H9 (cell line): Measurements from ENCODE around the gene ETFB. TPM values are rescaled to one million over a fixed set of nuclear protein-coding genes. Genes with fewer than 3 reads are reported as not detected.

Source experiments
- DNase-seq: peaks from one replicate; pipeline ENCODE4 v3.0.0-alpha.2; 2017
- H2AFZ ChIP-seq: one replicate; pipeline ENCODE4 v1.6.1; 2013; ENCODE audit warnings: mild to moderate bottlenecking, low read length, control low read depth, moderate library complexity
- H2AK5ac ChIP-seq: 2 replicates; pipeline ENCODE4 v1.6.1; 2013; ENCODE audit warnings: low read length, control low read depth, mixed read lengths; ENCODE audit not compliant: insufficient read length
- H2BK120ac ChIP-seq: one replicate; pipeline ENCODE4 v1.6.1; 2013; ENCODE audit warnings: low read depth, mild to moderate bottlenecking, low read length, control low read depth, inconsistent platforms; ENCODE audit not compliant: poor library complexity, severe bottlenecking
- H2BK12ac ChIP-seq: 2 replicates; pipeline ENCODE4 v1.6.1; 2013; ENCODE audit warnings: low read length, control low read depth, mixed read lengths, low read depth; ENCODE audit not compliant: insufficient read length
- H2BK15ac ChIP-seq: 2 replicates; pipeline ENCODE4 v1.6.1; 2013; ENCODE audit warnings: low read depth, low read length, control low read depth
- H2BK20ac ChIP-seq: one replicate; pipeline ENCODE4 v1.6.1; 2013; ENCODE audit warnings: low read depth, mild to moderate bottlenecking, low read length, control low read depth, inconsistent platforms; ENCODE audit not compliant: poor library complexity, severe bottlenecking
- H2BK5ac ChIP-seq: 2 replicates; pipeline ENCODE4 v1.6.1; 2013; ENCODE audit warnings: low read length, control low read depth, mixed read lengths; ENCODE audit not compliant: insufficient read length
- H3K14ac ChIP-seq: 2 replicates; pipeline ENCODE4 v1.6.1; 2013; ENCODE audit warnings: low read length, control low read depth; ENCODE audit not compliant: insufficient read depth
- H3K18ac ChIP-seq: 2 replicates; pipeline ENCODE4 v1.6.1; 2013; ENCODE audit warnings: low read depth, mild to moderate bottlenecking, mixed read lengths, low read length, control low read depth; ENCODE audit not compliant: insufficient read length
- H3K23ac ChIP-seq: 2 replicates; pipeline ENCODE4 v1.6.1; 2013; ENCODE audit warnings: low read length, control low read depth, mixed read lengths, low read depth; ENCODE audit not compliant: insufficient read length
- H3K23me2 ChIP-seq: 2 replicates; pipeline ENCODE4 v1.6.1; 2013; ENCODE audit warnings: low read depth, mild to moderate bottlenecking, mixed read lengths, low read length, control low read depth; ENCODE audit not compliant: insufficient read length, poor library complexity, severe bottlenecking
- H3K27ac ChIP-seq: 2 replicates; pipeline ENCODE4 v1.5.1; 2013; ENCODE audit warnings: low read length, control low read depth, mixed read lengths, low read depth; ENCODE audit not compliant: insufficient read length
- H3K27me3 ChIP-seq: 2 replicates; pipeline ENCODE4 v1.6.1; 2013; ENCODE audit warnings: low read length, control low read depth, inconsistent platforms; ENCODE audit not compliant: insufficient read depth
- H3K4ac ChIP-seq: 2 replicates; pipeline ENCODE4 v1.6.1; 2013; ENCODE audit warnings: low read depth, mild to moderate bottlenecking, control low read depth, inconsistent platforms, low read length, moderate library complexity
- H3K4me1 ChIP-seq: 2 replicates; pipeline ENCODE4 v1.6.1; 2013; ENCODE audit warnings: low read length, control low read depth, inconsistent platforms; ENCODE audit not compliant: insufficient read depth
- H3K4me2 ChIP-seq: 2 replicates; pipeline ENCODE4 v1.6.1; 2013; ENCODE audit warnings: low read length, control low read depth, mixed read lengths; ENCODE audit not compliant: insufficient read length, insufficient read depth
- H3K56ac ChIP-seq: 2 replicates; pipeline ENCODE4 v1.6.1; 2013; ENCODE audit warnings: low read depth, mild to moderate bottlenecking, mixed read lengths, low read length, control low read depth; ENCODE audit not compliant: insufficient read length
- H3K79me1 ChIP-seq: 2 replicates; pipeline ENCODE4 v1.6.1; 2013; ENCODE audit warnings: low read depth, mild to moderate bottlenecking, moderate library complexity, low read length, control low read depth, inconsistent platforms; ENCODE audit not compliant: insufficient read depth, poor library complexity, severe bottlenecking
- H3K79me2 ChIP-seq: 2 replicates; pipeline ENCODE4 v1.6.1; 2013; ENCODE audit warnings: low read length, control low read depth, inconsistent platforms; ENCODE audit not compliant: insufficient read depth
- H3K9ac ChIP-seq: 2 replicates; pipeline ENCODE4 v1.6.1; 2013; ENCODE audit warnings: low read length, control low read depth, mixed read lengths; ENCODE audit not compliant: insufficient read length; ENCODE audit errors: extremely low read depth
- H3K9me3 ChIP-seq: one replicate; pipeline ENCODE4 v1.6.1; 2013; ENCODE audit warnings: low read depth, low read length, inconsistent platforms; ENCODE audit not compliant: control insufficient read depth
- H3T11ph ChIP-seq: one replicate; pipeline ENCODE4 v1.6.1; 2013; ENCODE audit warnings: mild to moderate bottlenecking, low read length, control low read depth, inconsistent platforms
- H4K20me1 ChIP-seq: one replicate; pipeline ENCODE4 v1.6.1; 2013; ENCODE audit not compliant: control insufficient read depth, insufficient read length, insufficient read depth
- H4K5ac ChIP-seq: 2 replicates; pipeline ENCODE4 v1.6.1; 2013; ENCODE audit warnings: low read depth, mild to moderate bottlenecking, mixed read lengths, low read length, control low read depth; ENCODE audit not compliant: insufficient read length
- H4K8ac ChIP-seq: replicated peaks from 2 replicates; pipeline ENCODE4 v1.6.1; 2013; ENCODE audit warnings: low read length, control low read depth, mixed read lengths, low read depth; ENCODE audit not compliant: insufficient read length
- H4K91ac ChIP-seq: 2 replicates; pipeline ENCODE4 v1.6.1; 2013; ENCODE audit warnings: low read depth, mild to moderate bottlenecking, moderate library complexity, mixed read lengths, low read length, control low read depth; ENCODE audit not compliant: insufficient read length
- H3K27ac Mint-ChIP-seq, 3 experiments: 2 replicates in 2 of 3; 3 replicates in 1 of 3; pipeline ENCODE4 v1.8.0; 2020 to 2021; ENCODE audit warnings: mixed read lengths in 3 of 3, mild to moderate bottlenecking in 1 of 3, moderate library complexity in 1 of 3
- H3K27me3 Mint-ChIP-seq: 2 replicates; pipeline ENCODE4 v1.8.0; 2021; ENCODE audit warnings: low read depth, mild to moderate bottlenecking, moderate library complexity, mixed read lengths
- H3K36me3 Mint-ChIP-seq, 3 experiments: 2 replicates in 2 of 3; 3 replicates in 1 of 3; pipeline ENCODE4 v1.8.0; 2020 to 2021; ENCODE audit warnings: low read depth in 3 of 3, mixed read lengths in 3 of 3; ENCODE audit not compliant: insufficient read depth in 1 of 3
- H3K4me1 Mint-ChIP-seq, 2 experiments: 2 replicates each; pipeline ENCODE4 v1.8.0; 2020; ENCODE audit warnings: mixed read lengths in 2 of 2
- H3K4me3 Mint-ChIP-seq, 2 experiments: 2 replicates in 1 of 2; 3 replicates in 1 of 2; pipeline ENCODE4 v1.8.0; 2020 to 2021; ENCODE audit warnings: mild to moderate bottlenecking in 2 of 2, mixed read lengths in 2 of 2, moderate library complexity in 1 of 2
- H3K9me3 Mint-ChIP-seq, 2 experiments: 2 replicates in 1 of 2; 3 replicates in 1 of 2; pipeline ENCODE4 v1.8.0; 2020; ENCODE audit warnings: mild to moderate bottlenecking in 2 of 2, mixed read lengths in 2 of 2, moderate library complexity in 1 of 2
- CTCF ChIP-seq: fragments of 200-600 bp; sonication (generic); conservative IDR thresholded peaks from 3 replicates; pipeline ENCODE4 v1.8.0; 2021; ENCODE audit warnings: antibody characterized with exemption, mild to moderate bottlenecking
- WGBS: extraction: QIAGEN DNeasy Blood & Tissue Kit; methylation state at CpG from one replicate; pipeline ENCODE4 v1.1.7; 2013; ENCODE audit warnings: missing lambda C conversion rate, low lambda C conversion rate, mixed read lengths; ENCODE audit not compliant: insufficient read length; ENCODE audit errors: extremely low coverage; 5-methylcytosine and 5-hydroxymethylcytosine counted together
- total RNA-seq: library from RNA; stranded (reverse); gene quantifications from 2 replicates; pipeline ENCODE4 v1.2.1, GENCODE V29; 2021

Gene ETFB
- total RNA-seq, 1 experiment from 2014 or later, result 49.4 TPM

DNA sequence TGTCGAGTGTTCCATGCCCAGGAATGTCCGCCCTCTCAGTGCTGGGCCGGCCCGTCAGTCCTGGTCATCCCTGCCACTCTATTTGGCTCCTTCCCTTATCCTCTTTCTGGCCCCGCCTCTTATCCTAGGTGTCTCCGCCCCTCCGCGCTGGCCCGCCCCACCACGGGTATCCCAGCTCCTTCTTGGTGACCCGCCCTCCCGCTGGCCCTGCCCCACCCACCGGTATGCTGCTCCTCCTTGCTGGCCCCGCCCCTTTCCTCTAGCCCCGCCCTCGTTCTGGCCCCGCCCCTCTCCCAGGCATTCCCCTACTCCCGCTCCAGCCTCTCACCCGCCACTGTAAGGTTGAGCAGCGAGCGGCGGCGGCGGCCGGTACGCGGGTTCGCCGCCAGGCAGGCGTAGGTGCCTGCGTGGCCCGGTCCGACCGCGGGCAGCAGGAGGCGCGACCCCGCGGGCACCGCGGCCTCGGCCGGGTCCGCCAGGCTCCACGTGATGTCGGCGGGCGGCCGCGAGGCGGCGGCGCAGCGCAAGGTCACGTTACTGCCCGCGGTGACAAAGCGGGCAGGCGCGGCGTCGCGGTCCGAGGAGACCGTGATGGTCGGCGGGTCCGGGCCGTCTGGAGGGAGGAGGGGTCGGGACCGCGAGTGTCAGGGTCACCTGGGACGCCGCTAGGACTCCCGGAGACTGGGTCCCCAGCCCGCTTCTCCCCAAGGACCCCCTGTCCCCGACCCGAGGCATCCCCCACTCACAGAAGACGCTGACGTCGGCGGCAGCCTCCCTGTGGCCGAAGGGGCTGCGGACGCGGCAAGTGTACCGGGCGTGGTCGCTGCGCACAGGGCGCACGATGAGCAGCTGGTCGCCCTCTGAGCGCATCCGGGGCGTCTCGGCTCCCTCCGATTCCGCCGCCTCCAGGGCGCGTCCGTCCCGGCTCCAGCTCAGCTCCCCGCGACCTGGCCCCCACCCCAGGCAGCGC, 26.2 kb downstream of the ETFB start:
- Mint-ChIP-seq H3K27me3 (peaks cover 19% of the 10 kb centered on the region), H3K27ac (peak overlapping the region; percentile 87 to 98 (median 97); a peak in 6 of 7 replicates), H3K4me1 (peaks cover 23 to 29% of the 10 kb centered on the region in 2 experiments), H3K9me3 (no peaks in the 10 kb centered on the region; a peak in 1 of 5 replicates), H3K36me3 (peaks cover 5 to 8% (median 7%) of the 10 kb centered on the region in 3 experiments; a peak in 5 of 7 replicates), H3K4me3 (peak overlapping the region; percentile 77 to 89)
- no peaks in the 10 kb centered on the region for H3K79me2 ChIP-seq
- H2BK15ac ChIP-seq, result no peak overlapping the region
- H3T11ph ChIP-seq, result no peak overlapping the region
- H4K91ac ChIP-seq, result no peak overlapping the region
- peaks cover 6% of the 10 kb centered on the region for H3K23me2 ChIP-seq
- no peak overlapping the region for H3K23ac ChIP-seq
- no peak overlapping the region for H2BK20ac ChIP-seq
- H3K27me3 ChIP-seq, result no peaks in the 10 kb centered on the region
- no peak overlapping the region for H3K9ac ChIP-seq
- H2BK5ac ChIP-seq, result no peak overlapping the region
- no peak overlapping the region for H3K4ac ChIP-seq
- H3K56ac ChIP-seq, result no peak overlapping the region
- no peak overlapping the region for H4K8ac ChIP-seq
- no CpG with 5 or more reads among the region's 107 CpGs for WGBS
- no peaks in the 10 kb centered on the region for H3K79me1 ChIP-seq
- H4K5ac ChIP-seq, result no peak overlapping the region
- H3K4me1 ChIP-seq, result peaks cover 14% of the 10 kb centered on the region
- H2BK120ac ChIP-seq, result no peak overlapping the region
- H3K27ac ChIP-seq, result no peak overlapping the region
- no peaks in the 10 kb centered on the region for H4K20me1 ChIP-seq
- no peak for TF ChIP-seq CTCF
- peak overlapping the region; percentile 76 for H2AFZ ChIP-seq
- H3K4me2 ChIP-seq, result peak overlapping the region; percentile 81
- peak overlapping the region; percentile 28 for H3K18ac ChIP-seq
- no peaks in the 10 kb centered on the region for H3K9me3 ChIP-seq
- H3K14ac ChIP-seq, result peak overlapping the region; percentile 89; the same call in 1 of the 2 replicates
- no peak overlapping the region for H2AK5ac ChIP-seq
- H2BK12ac ChIP-seq, result no peak overlapping the region
- DNase-seq, result peak; percentile 99
